Suprapubic skin (tissue), 4 donors: Measurements from ENCODE around the gene ZBED1.

Experiments
- CTCF ChIP-seq, 2 donors: fragments of 200-600 bp in 1 of 2; fragments of 450-650 bp in 1 of 2; sonication (generic) in 1 of 2; IDR thresholded peaks; one replicate each; pipeline ENCODE4 v1.5.1; 2016 to 2019; ENCODE audit warnings: antibody characterized with exemption in 2 of 2, mild to moderate bottlenecking in 1 of 2, moderate library complexity in 1 of 2
- POLR2A ChIP-seq, 2 donors: fragments of 450-650 bp; IDR thresholded peaks; one replicate each; pipeline ENCODE4 v1.6.1; 2017; ENCODE audit warnings: antibody characterized with exemption in 2 of 2, mild to moderate bottlenecking in 2 of 2, moderate library complexity in 2 of 2
- POLR2AphosphoS5 ChIP-seq, 3 donors: sonication (generic); formaldehyde crosslinking; IDR thresholded peaks; one replicate each; pipeline ENCODE4 v1.6.1; 2017; ENCODE audit warnings: antibody characterized with exemption in 3 of 3

GRCh38 chrX:2507196-2507595 lies 6.4 kb upstream of the ZBED1 start:
- no peak for TF ChIP-seq CTCF (IDR thresholded peaks at IDR 0.05)
- no peak for TF ChIP-seq POLR2AphosphoS5 (IDR thresholded peaks at IDR 0.05)
- TF ChIP-seq POLR2A (IDR thresholded peaks at IDR 0.05) = no peak
